K562 (cell line): ENCODE data around the gene MED15. TPM values are rescaled to one million over a fixed set of nuclear protein-coding genes. Genes with fewer than 3 reads are reported as not detected.
A peak's percentile ranks its signal among the peaks of the same experiment; 100 is the strongest.

Experiments used
- ATF3 ChIP-seq, 2 experiments: fragments of 450-650 bp in 1 of 2; sonication (generic) in 1 of 2; formaldehyde crosslinking in 1 of 2; IDR thresholded peaks in 1 of 2; conservative IDR thresholded peaks in 1 of 2; 2 replicates each; pipeline versions ENCODE4 v1.6.1 to v1.8.1; 2016 to 2023; ENCODE audit warnings: mild to moderate bottlenecking in 2 of 2, moderate library complexity in 2 of 2, inconsistent platforms in 1 of 2, missing genetic modification reagents in 1 of 2
- BRD9 ChIP-seq: fragments of 450-650 bp; IDR thresholded peaks from 2 replicates; pipeline ENCODE4 v1.6.1; 2018; ENCODE audit warnings: low read depth; ENCODE audit not compliant: partially characterized antibody
- CBFB ChIP-seq: sonication (generic); formaldehyde crosslinking; IDR thresholded peaks from 2 replicates; pipeline ENCODE4 v1.4.0; 2020; ENCODE audit warnings: mild to moderate bottlenecking, missing genetic modification reagents
- CBX8 ChIP-seq: fragments of 200-600 bp; sonication (generic); IDR thresholded peaks from 2 replicates; pipeline ENCODE4 v1.6.1; 2012; ENCODE audit warnings: borderline replicate concordance, mixed run types, low read depth, mild to moderate bottlenecking, moderate library complexity, mixed read lengths, low read length, control low read depth, inconsistent platforms; ENCODE audit not compliant: poor library complexity, severe bottlenecking; ENCODE audit errors: extremely low read depth
- CHAMP1 ChIP-seq: fragments of 450-650 bp; IDR thresholded peaks from 2 replicates; pipeline ENCODE4 v1.6.1; 2016; ENCODE audit warnings: mild to moderate bottlenecking
- DIDO1 ChIP-seq: fragments of 450-650 bp; IDR thresholded peaks from 2 replicates; pipeline ENCODE4 v1.6.1; 2016; ENCODE audit warnings: low read depth, missing biosample characterization, missing genetic modification characterization
- FOS ChIP-seq: IDR thresholded peaks from 3 replicates; pipeline ENCODE4 v1.6.1; 2011; ENCODE audit not compliant: insufficient read length; ENCODE audit errors: extremely low read depth
- HMGN3 ChIP-seq: IDR thresholded peaks from 2 replicates; pipeline ENCODE4 v1.6.1; 2011; ENCODE audit warnings: borderline replicate concordance, low read depth, mild to moderate bottlenecking, mixed read lengths, low read length; ENCODE audit not compliant: insufficient read length; ENCODE audit errors: extremely low read depth
- HNRNPLL ChIP-seq: fragments of 200-400 bp; formaldehyde crosslinking; IDR thresholded peaks from 2 replicates; pipeline ENCODE4 v1.6.1; 2017; ENCODE audit warnings: low read length, low read depth, mild to moderate bottlenecking; ENCODE audit not compliant: poor library complexity, severe bottlenecking
- IFI16 ChIP-seq: fragments of 250-450 bp; sonication (Bioruptor Pico); IDR thresholded peaks from 2 replicates; pipeline ENCODE4 v2.1.2; 2022; ENCODE audit warnings: mild to moderate bottlenecking, inconsistent platforms
- JUNB ChIP-seq: fragments of 450-650 bp; formaldehyde crosslinking; conservative IDR thresholded peaks from 2 replicates; pipeline ENCODE4 v1.4.0; 2020; ENCODE audit warnings: mild to moderate bottlenecking
- JUND ChIP-seq, 2 experiments: IDR thresholded peaks; 2 replicates in 1 of 2; 3 replicates in 1 of 2; pipeline ENCODE4 v1.6.1; 2011; ENCODE audit warnings: borderline replicate concordance in 2 of 2, low read depth in 2 of 2, low read length in 2 of 2, improper control_type of control experiment in 1 of 2, missing biosample characterization in 1 of 2, missing genetic modification characterization in 1 of 2, missing genetic modification reagents in 1 of 2
- L3MBTL2 ChIP-seq: fragments of 450-650 bp; IDR thresholded peaks from 2 replicates; pipeline ENCODE4 v1.6.1; 2016; ENCODE audit warnings: mild to moderate bottlenecking, moderate library complexity
- MYNN ChIP-seq, 2 experiments: sonication (generic); formaldehyde crosslinking in 1 of 2; IDR thresholded peaks; 2 replicates each; pipeline versions ENCODE4 v1.5.0 to v1.6.1; 2016 to 2020; ENCODE audit warnings: antibody characterized with exemption in 1 of 2, missing genetic modification reagents in 1 of 2
- NR2C1 ChIP-seq, 2 experiments: fragments of 450-650 bp; IDR thresholded peaks; 2 replicates each; pipeline ENCODE4 v1.6.1; 2017; ENCODE audit warnings: mild to moderate bottlenecking in 2 of 2, antibody characterized with exemption in 1 of 2, inconsistent platforms in 1 of 2, missing compliant biosample characterization in 1 of 2, missing genetic modification characterization in 1 of 2
- PTRF ChIP-seq: fragments of 450-650 bp; IDR thresholded peaks from 2 replicates; pipeline ENCODE4 v1.6.1; 2016; ENCODE audit warnings: mild to moderate bottlenecking, missing genetic modification characterization, missing compliant biosample characterization
- THAP7 ChIP-seq: fragments of 250-450 bp; sonication (Bioruptor Pico); IDR thresholded peaks from 2 replicates; pipeline ENCODE4 v1.5.0; 2021
- WHSC1 ChIP-seq: IDR thresholded peaks from one replicate; pipeline ENCODE4 v1.6.1; 2012; ENCODE audit warnings: low read length, control low read depth, inconsistent platforms
- ZNF165 ChIP-seq: fragments of 250-450 bp; sonication (Bioruptor Pico); IDR thresholded peaks from 2 replicates; pipeline ENCODE4 v1.4.0; 2020; ENCODE audit warnings: borderline replicate concordance
- ZNF696 ChIP-seq: fragments of 250-450 bp; sonication (Bioruptor Pico); conservative IDR thresholded peaks from 2 replicates; pipeline ENCODE4 v1.4.0; 2020; ENCODE audit warnings: mild to moderate bottlenecking, moderate library complexity
- polyA plus RNA-seq, 8 experiments: library from polyadenylated mRNA; depleted of rRNA in 4 of 8; stranded (reverse) in 5 of 8; unstranded in 3 of 8; fragments of >200 nt; fragmentation: Nextera tagmentation in 2 of 8; fragmentation: Illumina TruSeq in 1 of 8; extraction: Ambion mirVana in 2 of 8; extraction: Trizol in 1 of 8; gene quantifications; 2 replicates each; pipeline versions ENCODE4 v1.2.1 to v1.2.3, GENCODE V29; 2011 to 2014; ENCODE audit warnings: inconsistent platforms in 1 of 8, missing spikeins in 1 of 8
- total RNA-seq, 7 experiments: library from RNA; depleted of rRNA in 6 of 7; stranded (reverse); fragments of >200 nt in 6 of 7; fragmentation: Illumina TruSeq in 2 of 7; extraction: Trizol in 2 of 7; gene quantifications; 2 replicates each; pipeline versions ENCODE4 v1.2.1 to v1.2.3, GENCODE V29; 2011 to 2021; ENCODE audit warnings: low replicate concordance in 1 of 7
- TF ChIP-seq, protein P1 (sequence below): sonication (generic); formaldehyde crosslinking; IDR thresholded peaks from 2 replicates; pipeline ENCODE4 v1.9.0; 2022; ENCODE audit warnings: mild to moderate bottlenecking, missing genetic modification reagents

MED15 gene
- total and polyA plus RNA-seq, 9 of the 15 experiments (the other 6 are each of a cell fraction or from before 2014, with no cell fraction given) = 4.0 to 271 (median 60.1) TPM

DNA sequence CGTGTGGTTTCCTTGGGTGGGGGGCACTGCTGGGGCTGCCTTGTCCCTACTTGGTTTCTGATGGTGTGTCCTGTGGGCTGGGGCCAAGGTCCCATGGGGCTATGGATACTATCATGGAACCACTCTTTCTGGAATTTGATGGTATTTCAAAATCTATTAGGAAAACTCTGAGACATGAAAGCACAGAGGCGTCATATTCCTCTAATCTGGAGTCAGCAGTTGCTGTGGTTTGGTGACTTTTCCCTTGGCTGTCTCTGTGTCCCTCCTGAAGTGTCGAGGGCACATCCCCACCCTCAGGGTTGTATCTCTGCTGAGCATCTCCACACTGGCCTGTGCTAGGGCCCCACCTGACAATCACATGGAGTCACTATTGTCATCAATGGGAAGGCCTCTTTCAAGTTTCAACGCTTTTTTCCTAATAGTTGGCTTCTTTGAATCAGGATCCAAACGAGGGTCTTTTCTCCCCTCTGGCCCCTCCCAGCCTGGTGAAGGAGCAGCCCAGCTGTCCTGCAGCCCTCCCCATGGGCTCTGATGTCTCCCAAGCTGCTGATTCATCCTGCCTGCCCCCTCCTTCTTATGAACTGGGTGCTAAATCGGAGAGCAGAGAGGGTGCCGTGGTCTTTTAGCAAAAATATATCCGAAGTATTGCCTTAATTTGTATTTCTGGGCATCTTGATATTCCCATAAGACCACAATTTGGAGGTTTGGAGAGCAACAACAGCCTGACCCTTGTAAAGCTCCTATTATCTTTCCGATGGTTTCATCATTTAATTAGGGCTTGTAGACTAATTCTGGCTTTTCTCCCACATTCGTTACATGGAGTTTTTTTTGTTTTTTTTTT lies 38.5 kb downstream of the MED15 start (continued):
- TF ChIP-seq FOS (no peak), PTRF (tag) (peak; percentile 97), NR2C1 (IDR thresholded peaks at IDR 0.05) (no peak), NR2C1 (tag; IDR thresholded peaks at IDR 0.05) (no peak), JUND (IDR thresholded peaks at IDR 0.05; ENCODE audit: borderline replicate concordance, low read depth, low read length) (peak; percentile 70), JUND (tag; IDR thresholded peaks at IDR 0.05; ENCODE audit: borderline replicate concordance, low read depth, low read length) (peak; percentile 91; the same call in 2 of the 3 replicates), ZNF165 (peak; percentile 98), CBFB (CRISPR knock-in tag) (peak; percentile 94), HNRNPLL (no peak), HMGN3 (peak; percentile 50), IFI16 (CRISPR knock-in tag) (peak; percentile 98), L3MBTL2 (no peak), THAP7 (CRISPR knock-in tag) (peak; percentile 95), CHAMP1 (no peak), ATF3 (IDR thresholded peaks at IDR 0.05) (no peak), ATF3 (CRISPR knock-in tag; conservative IDR thresholded peaks at IDR 0.05) (no peak; the same call in 1 of the 2 replicates), MYNN (IDR thresholded peaks at IDR 0.05) (no peak), MYNN (CRISPR knock-in tag; IDR thresholded peaks at IDR 0.05) (no peak), ZNF696 (0 out of 2 replicates have a peak, but pooled peaks have one; percentile 74), CBX8 (no peak), DIDO1 (tag) (no peak), WHSC1 (no peak), JUNB (CRISPR knock-in tag) (peak; percentile 80), BRD9 (no peak)
- TF ChIP-seq, protein P1, sequence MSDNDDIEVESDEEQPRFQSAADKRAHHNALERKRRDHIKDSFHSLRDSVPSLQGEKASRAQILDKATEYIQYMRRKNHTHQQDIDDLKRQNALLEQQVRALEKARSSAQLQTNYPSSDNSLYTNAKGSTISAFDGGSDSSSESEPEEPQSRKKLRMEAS (CRISPR knock-in tag) = peak; percentile 84
